GM18511 (cell line): Measurements from ENCODE around the gene CRNKL1.

ENCODE experiments used
- ATAC-seq: cut with Tn5 transposase; IDR thresholded peaks from one replicate; pipeline ENCODE4 v1.9.1; 2021; ENCODE audit warnings: mild to moderate bottlenecking, moderate library complexity; ENCODE audit not compliant: unreplicated experiment

The CRNKL1 gene

GRCh38 chr20:20052074-20052970, at the start of gene CRNKL1, which contains the start of gene CFAP61:
TSS of gene CRNKL1 (minus strand) at chr20:20052466. CDS start at chr20:20052342, 124 bp downstream.
TSS of gene CFAP61 (plus strand) at chr20:20052532. CDS start at chr20:20056654, 4,122 bp downstream.
- ATAC-seq: peak; percentile 95

GRCh38 chr20:20100881-20101280, 48.6 kb upstream of the CRNKL1 start:
- ATAC-seq: no peak

GRCh38 chr20:20096421-20096820, 44.2 kb upstream of the CRNKL1 start:
- no peak for ATAC-seq

GRCh38 chr20:20095114-20095872, 43.0 kb upstream of the CRNKL1 start:
- no peak for ATAC-seq

GRCh38 chr20:20094410-20094809, 42.1 kb upstream of the CRNKL1 start:
- ATAC-seq: no peak

GRCh38 chr20:20092827-20093226, 40.6 kb upstream of the CRNKL1 start:
- ATAC-seq: no peak

- ATAC-seq: no peak
Measured at GRCh38 chr20:20089939-20090338, 37.7 kb upstream of the CRNKL1 start.

- no peak for ATAC-seq
Measured at GRCh38 chr20:20089018-20089417, 36.8 kb upstream of the CRNKL1 start.

GRCh38 chr20:20085812-20086211, 33.5 kb upstream of the CRNKL1 start:
- no peak for ATAC-seq

GRCh38 chr20:20085071-20085470, 32.8 kb upstream of the CRNKL1 start:
- no peak for ATAC-seq

GRCh38 chr20:20084296-20084752, 32.1 kb upstream of the CRNKL1 start:
- peak; percentile 6 for ATAC-seq

GRCh38 chr20:20083807-20084206, 31.5 kb upstream of the CRNKL1 start:
- ATAC-seq: peak; percentile 64

GRCh38 chr20:20079102-20079784, 27.0 kb upstream of the CRNKL1 start:
- no peak for ATAC-seq

- no peak for ATAC-seq
Measured at GRCh38 chr20:20078041-20078440, 25.8 kb upstream of the CRNKL1 start.

GRCh38 chr20:20076297-20077065, 24.2 kb upstream of the CRNKL1 start:
- ATAC-seq: no peak

- ATAC-seq: no peak
Measured at GRCh38 chr20:20075032-20075431, 22.8 kb upstream of the CRNKL1 start.

GRCh38 chr20:20073801-20074371, 21.6 kb upstream of the CRNKL1 start:
- no peak for ATAC-seq

- ATAC-seq: no peak
Measured at GRCh38 chr20:20070871-20071726, 18.8 kb upstream of the CRNKL1 start.

- ATAC-seq: no peak
Measured at GRCh38 chr20:20065361-20065760, 13.1 kb upstream of the CRNKL1 start.
